HG03457 (cell line): ENCODE measurements around the gene ELP1.
"Not testable (repeated sequence)": the region's sequence is repeated elsewhere in the genome, so short reads cannot be mapped to it uniquely, and the experiment has no call there.

Experiments used
- ATAC-seq: cut with Tn5 transposase; IDR thresholded peaks from one replicate; pipeline ENCODE4 v1.9.1; 2021; ENCODE audit warnings: moderate number of reproducible peaks; ENCODE audit not compliant: unreplicated experiment

The ELP1 gene

GRCh38 chr9:108928386-108928785 is 5.5 kb downstream of the ELP1 start:
- no peak for ATAC-seq

- ATAC-seq = no peak
Measured at GRCh38 chr9:108924466-108924865, 9.5 kb downstream of the ELP1 start.

DNA sequence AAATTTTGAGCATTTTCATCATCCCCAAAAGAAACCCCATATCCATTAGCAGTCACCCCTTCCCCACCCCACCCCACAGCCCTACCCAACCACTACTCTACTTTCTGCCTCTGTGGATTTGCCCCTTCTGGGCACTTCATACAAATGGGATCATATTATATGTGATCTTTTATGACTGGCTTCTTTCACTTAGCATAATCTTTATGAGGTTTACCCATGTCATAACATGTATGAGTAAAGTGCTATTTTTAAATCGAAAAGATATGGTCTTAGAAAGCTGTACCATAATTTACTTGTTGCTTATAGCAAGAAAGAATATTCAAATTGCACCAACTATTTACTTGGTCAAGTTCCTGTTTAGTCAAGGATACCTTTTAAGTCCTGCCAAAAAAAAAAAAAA is 12.7 kb downstream of the ELP1 start:
- no peak for ATAC-seq

- not testable (repeated sequence) for ATAC-seq
Measured at GRCh38 chr9:108920401-108920800, 13.5 kb downstream of the ELP1 start.

- ATAC-seq = no peak
Measured at GRCh38 chr9:108919517-108919916, 14.4 kb downstream of the ELP1 start.

DNA sequence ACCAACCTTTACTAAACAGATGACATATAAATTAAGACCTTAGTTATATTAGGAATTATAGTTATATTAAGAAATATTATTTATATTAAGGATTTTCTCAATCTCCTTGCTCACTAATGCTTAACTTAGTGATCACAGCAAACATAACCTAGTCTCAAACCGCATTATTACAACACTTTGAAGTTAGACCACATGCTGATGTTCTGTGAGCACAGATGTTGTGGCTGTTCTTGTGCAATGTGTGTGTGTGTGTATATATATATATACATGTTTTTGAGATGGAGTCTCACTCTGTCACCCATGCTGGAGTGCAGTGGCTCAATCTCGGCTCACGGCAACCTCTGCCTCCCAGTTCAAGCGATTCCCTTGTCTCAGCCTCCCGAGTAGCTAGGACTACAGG is 20.5 kb downstream of the ELP1 start:
- ATAC-seq = no peak

DNA sequence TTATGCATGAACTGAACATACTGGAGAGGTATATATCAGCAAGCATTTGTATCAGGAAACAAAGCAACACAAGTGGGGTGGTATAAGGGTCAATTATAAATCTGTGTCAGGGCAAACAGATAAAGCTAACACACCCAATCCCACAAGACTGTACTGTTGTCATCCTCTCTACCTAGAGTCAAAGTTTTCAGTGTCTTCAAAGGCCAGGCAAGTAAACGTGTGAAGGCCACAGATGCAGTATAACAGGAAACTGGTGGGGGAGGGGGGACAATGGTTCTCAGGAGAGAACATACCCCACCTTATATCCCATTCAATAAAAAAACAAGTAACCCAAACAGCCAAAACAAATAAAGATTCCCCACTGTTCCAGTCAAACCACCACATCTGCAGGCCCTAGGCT is 22.1 kb downstream of the ELP1 start:
- ATAC-seq = no peak

DNA sequence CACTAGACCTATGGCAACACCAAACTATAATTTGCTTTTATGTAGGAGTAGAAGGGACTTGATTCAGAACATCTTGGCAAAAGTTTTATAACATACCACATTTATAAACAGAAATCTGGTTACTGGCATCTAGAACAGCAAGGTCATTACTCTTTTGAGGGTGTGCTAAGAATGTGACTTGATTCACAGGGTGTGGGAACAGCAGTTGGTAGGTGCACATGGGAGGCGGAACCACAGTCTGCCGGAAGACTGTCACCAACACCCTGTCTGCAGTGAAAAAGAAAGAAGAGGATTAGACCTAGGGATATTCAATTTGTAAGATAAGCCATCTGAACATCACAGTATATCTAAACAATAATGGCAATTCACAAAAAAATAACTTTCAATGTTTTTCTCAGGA is 23.0 kb downstream of the ELP1 start:
- no peak for ATAC-seq

DNA sequence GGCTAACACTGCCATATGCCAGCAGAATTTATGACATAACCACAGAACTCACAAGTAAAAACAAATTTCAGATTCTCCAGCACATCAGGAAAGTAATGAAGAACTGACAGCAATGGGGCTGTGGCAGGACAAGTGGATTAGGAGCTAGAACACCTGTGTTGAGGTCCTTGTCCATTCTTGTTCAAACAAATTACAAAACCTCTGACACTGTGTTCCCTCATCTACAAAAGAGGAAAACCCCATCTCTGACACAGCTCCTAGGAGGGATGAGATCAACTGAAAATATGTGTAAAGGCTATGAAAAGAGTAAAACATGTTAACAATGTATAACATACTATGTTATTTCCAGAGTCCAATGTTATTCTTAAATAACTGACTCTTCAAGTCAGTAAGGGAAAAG is 23.5 kb downstream of the ELP1 start:
- no peak for ATAC-seq

GRCh38 chr9:108905494-108905893 is 28.4 kb downstream of the ELP1 start:
- no peak for ATAC-seq

DNA sequence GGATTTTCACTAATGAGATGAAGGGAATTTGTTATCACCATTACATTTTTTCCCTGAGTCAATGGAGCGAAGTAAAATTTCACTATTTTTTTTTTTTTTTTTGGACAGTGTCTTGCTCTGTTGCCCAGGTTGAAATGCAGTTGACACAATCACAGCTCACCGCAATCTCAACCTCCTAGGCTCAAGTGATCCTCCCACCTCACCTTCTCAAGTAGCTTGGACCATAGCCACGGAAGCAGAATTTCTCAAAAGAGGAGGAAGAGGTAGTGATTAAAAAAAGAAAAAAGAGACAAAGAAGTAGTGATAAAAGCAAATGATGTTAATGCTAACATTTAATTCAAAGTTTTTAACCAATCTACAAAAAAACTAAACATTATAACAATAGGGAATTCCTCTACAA is 29.8 kb downstream of the ELP1 start:
- no peak for ATAC-seq

DNA sequence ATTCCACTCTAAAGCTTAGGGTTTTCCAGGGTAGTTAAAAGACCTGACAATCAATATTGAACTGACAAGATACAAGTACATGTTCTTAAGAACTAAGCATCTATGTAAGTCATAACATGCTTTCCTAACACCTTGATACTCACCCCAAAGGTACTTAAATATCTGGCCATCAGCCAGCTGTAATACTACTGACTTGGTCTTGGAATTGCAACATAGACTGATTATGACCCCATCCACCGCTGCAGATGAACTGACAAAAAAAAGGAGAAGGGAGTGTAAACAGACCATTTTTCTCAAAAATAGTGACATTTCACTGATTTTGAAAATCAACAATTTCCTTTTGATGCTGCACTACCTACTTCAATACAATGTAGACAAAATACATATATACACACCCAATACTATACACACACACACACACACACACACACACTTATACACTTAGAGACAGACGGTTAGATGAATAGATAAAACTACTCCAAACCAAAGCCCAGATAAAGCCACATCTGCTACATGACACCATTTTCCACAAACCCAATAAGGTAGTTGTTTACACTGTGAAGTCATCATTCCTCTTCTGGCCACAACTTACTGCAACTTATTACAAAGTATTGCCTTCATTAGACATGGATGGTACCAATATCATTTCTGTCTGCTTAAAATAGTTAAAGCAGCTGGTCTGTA is 30.4 kb downstream of the ELP1 start:
- ATAC-seq = no peak

DNA sequence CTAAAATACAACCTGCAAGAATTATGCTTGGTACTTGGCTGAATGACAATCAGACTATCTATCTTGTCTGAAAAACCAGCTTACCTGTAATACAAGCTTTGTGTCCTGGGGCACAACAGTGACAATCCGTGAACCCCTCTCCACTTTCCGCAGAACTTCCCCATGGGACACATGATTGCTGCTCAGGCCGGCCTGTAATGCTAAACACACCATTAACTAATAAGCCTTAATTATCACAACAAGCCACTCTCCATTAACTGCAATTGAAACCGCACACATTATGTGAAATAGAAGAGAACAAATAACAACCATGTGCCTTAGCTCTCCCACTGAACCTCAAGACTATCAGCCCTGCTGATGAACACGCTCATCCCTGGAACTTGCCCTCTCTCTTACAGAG is 33.7 kb downstream of the ELP1 start:
- no peak for ATAC-seq

- not testable (repeated sequence) for ATAC-seq
Measured at GRCh38 chr9:108899023-108899695, 34.8 kb downstream of the ELP1 start.

GRCh38 chr9:108897324-108898096 is 36.4 kb downstream of the ELP1 start:
- ATAC-seq = no peak

- no peak for ATAC-seq
Measured at GRCh38 chr9:108894225-108894997, 39.5 kb downstream of the ELP1 start.

DNA sequence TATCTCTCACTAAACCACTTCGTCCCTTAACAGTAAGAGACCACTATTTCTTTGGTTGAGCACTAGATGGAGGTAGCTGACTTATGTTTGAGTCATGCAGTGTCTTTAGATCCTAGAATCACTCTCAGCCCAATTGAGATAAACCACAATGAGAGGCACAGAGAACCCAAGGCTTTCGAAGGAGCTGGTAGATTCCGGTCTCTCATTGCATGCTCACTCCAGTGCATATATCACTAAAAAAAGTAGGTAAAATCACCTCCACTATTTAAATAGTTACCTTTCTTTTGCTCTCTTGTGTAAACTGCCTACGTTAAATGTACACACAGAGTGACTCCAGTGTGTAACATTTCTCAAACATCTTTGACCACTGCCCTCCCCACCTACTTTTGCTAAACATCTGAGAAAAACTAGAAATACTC is 44.3 kb downstream of the ELP1 start:
- no peak for ATAC-seq

DNA sequence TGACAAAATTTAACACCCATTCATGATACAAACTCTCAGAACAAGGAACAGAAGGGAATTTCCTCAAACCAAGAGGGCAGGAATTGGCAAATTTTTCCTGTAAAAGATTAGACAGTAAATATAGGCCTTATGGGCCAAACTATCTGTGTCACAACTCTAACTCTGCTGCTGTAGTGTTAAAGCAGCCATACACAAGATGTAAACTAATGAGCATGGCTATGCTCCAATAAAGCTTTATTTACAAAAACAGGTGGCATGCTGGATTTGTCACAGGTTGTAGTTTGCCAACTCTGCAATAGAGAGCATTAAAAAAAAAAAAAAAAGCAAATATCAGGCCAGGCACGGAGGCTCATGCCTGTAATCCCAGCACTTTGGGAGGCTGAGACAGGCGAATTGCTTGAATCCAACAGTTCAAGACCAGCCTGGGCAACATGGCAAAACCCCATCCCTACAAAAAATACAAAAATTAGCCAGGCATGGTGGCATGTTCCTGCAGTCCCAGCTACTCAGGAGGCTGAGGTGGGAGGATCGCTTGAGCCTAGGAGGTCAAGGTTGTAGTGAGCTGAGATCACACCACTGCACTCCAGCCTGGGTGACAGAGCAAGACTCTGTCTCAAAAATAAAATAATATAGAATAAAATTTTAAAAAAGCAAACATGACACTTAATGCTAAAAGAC is 47.2 kb downstream of the ELP1 start:
- not testable (repeated sequence) for ATAC-seq

GRCh38 chr9:108885643-108886348 is 48.1 kb downstream of the ELP1 start:
- peak; percentile 97 for ATAC-seq

- no peak for ATAC-seq
Measured at GRCh38 chr9:108884701-108885100, 49.2 kb downstream of the ELP1 start.
